Smooth muscle cell (in vitro differentiated cells): ENCODE results near the gene AGBL4. TPM values are rescaled to one million over a fixed set of nuclear protein-coding genes. Genes with fewer than 3 reads are reported as not detected.

Source experiments
- DNase-seq: peaks from one replicate; lab custom pipeline; 2025; ENCODE audit not compliant: unreplicated experiment; lab: John Stamatoyannopoulos, UW
- H2AFZ ChIP-seq: fragments of 200-600 bp; sonication (generic); 2 replicates; pipeline ENCODE4 v1.6.0; 2016; ENCODE audit warnings: antibody characterized with exemption, low read depth, mild to moderate bottlenecking
- H3F3A ChIP-seq: fragments of 200-600 bp; sonication (generic); 2 replicates; pipeline ENCODE4 v1.6.0; 2017; ENCODE audit warnings: antibody characterized with exemption, low read depth
- H3K27ac ChIP-seq: fragments of 200-600 bp; sonication (generic); 2 replicates; pipeline ENCODE4 v1.5.1; 2016; ENCODE audit warnings: low read depth, mild to moderate bottlenecking
- H3K27me3 ChIP-seq: fragments of 200-600 bp; sonication (generic); 2 replicates; pipeline ENCODE4 v1.6.1; 2016; ENCODE audit warnings: low read depth, mild to moderate bottlenecking
- H3K36me3 ChIP-seq: fragments of 200-600 bp; sonication (generic); 2 replicates; pipeline ENCODE4 v1.5.1; 2016; ENCODE audit warnings: low read depth
- H3K4me1 ChIP-seq: fragments of 200-600 bp; sonication (generic); 2 replicates; pipeline ENCODE4 v1.5.1; 2016; ENCODE audit warnings: low read depth
- H3K4me2 ChIP-seq: fragments of 200-600 bp; sonication (generic); 2 replicates; pipeline ENCODE4 v1.6.0; 2016; ENCODE audit warnings: mild to moderate bottlenecking
- H3K4me3 ChIP-seq: fragments of 200-600 bp; sonication (generic); 2 replicates; pipeline ENCODE4 v1.5.1; 2016; ENCODE audit warnings: mild to moderate bottlenecking
- H3K79me2 ChIP-seq: fragments of 200-600 bp; sonication (generic); 2 replicates; pipeline ENCODE4 v1.6.0; 2016; ENCODE audit warnings: low read depth, mild to moderate bottlenecking
- H3K9ac ChIP-seq: fragments of 200-600 bp; sonication (generic); 2 replicates; pipeline ENCODE4 v1.6.0; 2016; ENCODE audit warnings: low read depth
- H3K9me3 ChIP-seq: fragments of 200-600 bp; sonication (generic); replicated peaks from 2 replicates; pipeline ENCODE4 v1.5.1; 2016; ENCODE audit warnings: low read depth
- H4K20me1 ChIP-seq: fragments of 200-600 bp; sonication (generic); 2 replicates; pipeline ENCODE4 v1.6.0; 2016; ENCODE audit warnings: low read depth
- CTCF ChIP-seq: fragments of 200-600 bp; sonication (generic); IDR thresholded peaks from 2 replicates; pipeline ENCODE4 v1.5.1; 2017; ENCODE audit warnings: borderline replicate concordance, mild to moderate bottlenecking, antibody characterized with exemption; ENCODE audit not compliant: insufficient read depth, poor library complexity, severe bottlenecking
- WGBS: methylation state at CpG from one replicate; pipeline ENCODE4 v1.1.7; 2016; ENCODE audit warnings: low lambda C conversion rate; 5-methylcytosine and 5-hydroxymethylcytosine counted together
- polyA plus RNA-seq: library from polyadenylated mRNA; unstranded; fragments of >200 nt; fragmentation: Nextera tagmentation; extraction: Ambion mirVana; gene quantifications from 2 replicates; pipeline ENCODE4 v1.2.1, GENCODE V29; 2016
- total RNA-seq: library from RNA; depleted of rRNA; stranded (reverse); fragments of >200 nt; gene quantifications from 2 replicates; pipeline ENCODE4 v1.2.3, GENCODE V29; 2014

Gene AGBL4
- total and polyA plus RNA-seq, 2 experiments from 2014 or later: 0.29 TPM; not detected in 1

- H3K4me2 ChIP-seq: no peak overlapping the region
- H3K79me2 ChIP-seq: no peaks in the 10 kb centered on the region
- H3K4me1 ChIP-seq: no peaks in the 10 kb centered on the region
- no peak overlapping the region for H3K4me3 ChIP-seq
- no peak overlapping the region for H3K27ac ChIP-seq
- H3K27me3 ChIP-seq: no peaks in the 10 kb centered on the region
- 78% methylated on average over 9 of the region's 9 CpGs for WGBS
- H3K9ac ChIP-seq: no peak overlapping the region
- TF ChIP-seq CTCF: no peak
- no peaks in the 10 kb centered on the region for H3K9me3 ChIP-seq
- no peaks in the 10 kb centered on the region for H3F3A ChIP-seq
- no peak for DNase-seq
- H3K36me3 ChIP-seq: no peaks in the 10 kb centered on the region
- H4K20me1 ChIP-seq: no peaks in the 10 kb centered on the region
- no peak overlapping the region for H2AFZ ChIP-seq
Measured at GRCh38 chr1:48988633-48989197, 1035.0 kb downstream of the AGBL4 start.

- no peaks in the 10 kb centered on the region for H3K27me3 ChIP-seq
- H3K79me2 ChIP-seq: no peaks in the 10 kb centered on the region
- 91% methylated on average over 1 of the region's 1 CpG for WGBS
- no peaks in the 10 kb centered on the region for H3K4me1 ChIP-seq
- H3F3A ChIP-seq: no peaks in the 10 kb centered on the region
- H3K4me2 ChIP-seq: no peak overlapping the region
- H3K9me3 ChIP-seq: peaks cover 4% of the 10 kb centered on the region
- H3K36me3 ChIP-seq: no peaks in the 10 kb centered on the region
- H3K4me3 ChIP-seq: no peak overlapping the region
- no peak for DNase-seq
- no peaks in the 10 kb centered on the region for H4K20me1 ChIP-seq
- H3K27ac ChIP-seq: no peak overlapping the region
- no peak overlapping the region for H2AFZ ChIP-seq
- no peak overlapping the region for H3K9ac ChIP-seq
- TF ChIP-seq CTCF: no peak
Measured at GRCh38 chr1:48979940-48980339, 1043.8 kb downstream of the AGBL4 start.

GRCh38 chr1:48978413-48978812, 1045.3 kb downstream of the AGBL4 start:
- H3K4me1 ChIP-seq: no peaks in the 10 kb centered on the region
- DNase-seq: no peak

More at GRCh38 chr1:48978413-48978812, 1045.3 kb downstream of the AGBL4 start:
- TF ChIP-seq CTCF: no peak
- Histone ChIP-seq H3K27ac (no peak overlapping the region), H3K4me3 (no peak overlapping the region), H3K79me2 (no peaks in the 10 kb centered on the region), H4K20me1 (no peaks in the 10 kb centered on the region), H3F3A (no peaks in the 10 kb centered on the region), H3K4me2 (no peak overlapping the region), H3K9me3 (peaks cover 4% of the 10 kb centered on the region), H3K36me3 (no peaks in the 10 kb centered on the region), H3K9ac (no peak overlapping the region), H2AFZ (no peak overlapping the region), H3K27me3 (no peaks in the 10 kb centered on the region)
- 80% methylated on average over 2 of the region's 2 CpGs for WGBS
